Measurements from ENCODE around the gene ZNFX1.
A peak's percentile ranks its signal among the peaks of the same experiment; 100 is the strongest.
"Not testable (repeated sequence)": the region's sequence is repeated elsewhere in the genome, so short reads cannot be mapped to it uniquely, and the experiment has no call there.

The ZNFX1 gene

GRCh38 chr20:49314052-49314451, 36.2 kb upstream of the ZNFX1 start:
- not testable (repeated sequence) for H3K36me3 ChIP-seq (ENCODE audit: insufficient read depth, low read length); H3K4me3 ChIP-seq (ENCODE audit: low read length); H3K9ac ChIP-seq (ENCODE audit: low read depth, low read length); H3K27ac ChIP-seq (ENCODE audit: low read depth, low read length); H3K9me3 ChIP-seq (ENCODE audit: insufficient read depth, low read depth, low read length); H3K4me1 ChIP-seq (ENCODE audit: insufficient read depth, low read length)
- 92% methylated on average over 2 of the region's 2 CpGs for WGBS
- H3K27me3 ChIP-seq (ENCODE audit: insufficient read depth, low read length) = peaks cover 48% of the 10 kb centered on the region

DNA sequence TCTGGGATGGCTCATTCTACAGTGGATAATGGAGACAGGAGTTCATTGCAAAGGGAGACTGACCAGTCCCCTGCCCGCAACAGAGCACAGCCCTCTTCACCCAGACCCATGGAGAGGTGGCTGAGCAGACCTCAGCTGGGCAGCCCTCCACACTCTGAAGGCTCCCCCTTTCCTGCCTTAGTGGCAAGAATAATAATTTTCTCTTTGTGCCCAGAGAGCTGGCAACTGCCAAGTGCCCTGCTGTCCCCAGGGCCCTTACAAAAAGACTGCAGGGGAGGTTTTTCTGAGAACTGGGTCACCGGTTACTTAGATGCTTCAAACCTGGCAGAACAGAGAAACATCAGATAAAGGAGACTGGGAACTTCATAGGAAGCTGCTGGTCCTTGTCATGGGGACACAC, 35.4 kb upstream of the ZNFX1 start:
- 90% methylated on average over 2 of the region's 2 CpGs for WGBS
- Histone ChIP-seq H3K9ac (ENCODE audit: low read depth, low read length) (no peak overlapping the region), H3K4me3 (ENCODE audit: low read length) (no peak overlapping the region), H3K27me3 (ENCODE audit: insufficient read depth, low read length) (peaks cover 41% of the 10 kb centered on the region), H3K4me1 (ENCODE audit: insufficient read depth, low read length) (no peaks in the 10 kb centered on the region), H3K36me3 (ENCODE audit: insufficient read depth, low read length) (no peaks in the 10 kb centered on the region), H3K9me3 (ENCODE audit: insufficient read depth, low read depth, low read length) (no peaks in the 10 kb centered on the region), H3K27ac (ENCODE audit: low read depth, low read length) (no peak overlapping the region)

- Histone ChIP-seq H3K4me3 (ENCODE audit: low read length) (no peak overlapping the region), H3K27me3 (ENCODE audit: insufficient read depth, low read length) (peaks cover 34% of the 10 kb centered on the region), H3K9ac (ENCODE audit: low read depth, low read length) (no peak overlapping the region), H3K27ac (ENCODE audit: low read depth, low read length) (no peak overlapping the region), H3K4me1 (ENCODE audit: insufficient read depth, low read length) (no peaks in the 10 kb centered on the region), H3K36me3 (ENCODE audit: insufficient read depth, low read length) (no peaks in the 10 kb centered on the region), H3K9me3 (ENCODE audit: insufficient read depth, low read depth, low read length) (no peaks in the 10 kb centered on the region)
- WGBS = 94% methylated on average over 4 of the region's 4 CpGs
Measured at GRCh38 chr20:49312661-49313060, 34.8 kb upstream of the ZNFX1 start.

DNA sequence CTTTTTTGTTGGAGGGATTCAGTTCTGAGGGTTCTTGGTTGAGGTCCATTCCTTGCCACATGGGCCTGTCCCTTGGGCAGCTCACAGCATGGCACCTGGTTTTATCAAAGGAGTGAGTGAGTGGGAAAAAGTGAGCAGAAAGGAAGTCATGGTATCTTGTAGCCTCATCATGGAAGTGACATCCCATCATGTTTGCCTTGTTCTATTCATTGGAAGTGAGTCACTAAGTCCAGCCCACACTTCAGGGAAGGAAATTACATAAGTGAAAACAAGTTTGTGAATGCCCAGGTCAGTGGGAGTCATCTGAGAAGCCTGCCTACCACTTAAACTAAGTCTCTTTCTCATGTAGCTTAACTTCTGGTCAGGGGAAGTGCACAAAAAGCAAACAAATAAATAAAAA, 32.8 kb upstream of the ZNFX1 start:
- Histone ChIP-seq H3K27me3 (ENCODE audit: insufficient read depth, low read length) (peaks cover 15% of the 10 kb centered on the region), H3K4me1 (ENCODE audit: insufficient read depth, low read length) (no peaks in the 10 kb centered on the region), H3K9ac (ENCODE audit: low read depth, low read length) (no peak overlapping the region), H3K36me3 (ENCODE audit: insufficient read depth, low read length) (no peaks in the 10 kb centered on the region), H3K27ac (ENCODE audit: low read depth, low read length) (no peak overlapping the region), H3K4me3 (ENCODE audit: low read length) (no peak overlapping the region), H3K9me3 (ENCODE audit: insufficient read depth, low read depth, low read length) (no peaks in the 10 kb centered on the region)

DNA sequence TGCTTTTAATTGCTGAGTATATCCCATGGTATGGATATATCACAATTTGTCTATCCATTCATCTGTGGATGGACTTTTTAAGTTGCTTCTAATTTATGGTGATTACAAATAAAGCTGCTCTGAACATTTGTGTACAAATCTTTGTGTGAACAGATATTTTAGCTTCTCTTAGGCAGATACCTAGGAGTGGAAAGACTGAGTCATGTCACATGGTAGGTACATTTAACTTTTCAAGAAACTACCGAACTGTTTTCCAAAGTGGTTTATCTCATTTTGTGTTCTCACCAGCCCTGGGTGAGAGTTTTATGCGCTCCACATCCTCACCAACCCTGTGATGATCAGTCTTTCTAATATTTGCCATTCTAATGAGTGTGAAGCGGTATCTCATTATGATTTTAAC, 31.0 kb upstream of the ZNFX1 start:
- Histone ChIP-seq H3K4me3 (ENCODE audit: low read length) (no peak overlapping the region), H3K9me3 (ENCODE audit: insufficient read depth, low read depth, low read length) (no peaks in the 10 kb centered on the region), H3K36me3 (ENCODE audit: insufficient read depth, low read length) (no peaks in the 10 kb centered on the region), H3K9ac (ENCODE audit: low read depth, low read length) (no peak overlapping the region), H3K4me1 (ENCODE audit: insufficient read depth, low read length) (no peaks in the 10 kb centered on the region), H3K27ac (ENCODE audit: low read depth, low read length) (no peak overlapping the region), H3K27me3 (ENCODE audit: insufficient read depth, low read length) (peaks cover 6% of the 10 kb centered on the region)
- WGBS = 96% methylated on average over 3 of the region's 3 CpGs

- Histone ChIP-seq H3K9me3 (ENCODE audit: insufficient read depth, low read depth, low read length) (no peaks in the 10 kb centered on the region), H3K4me1 (ENCODE audit: insufficient read depth, low read length) (no peaks in the 10 kb centered on the region), H3K27ac (ENCODE audit: low read depth, low read length) (no peak overlapping the region), H3K27me3 (ENCODE audit: insufficient read depth, low read length) (no peaks in the 10 kb centered on the region; the same call in 1 of the 2 replicates), H3K4me3 (ENCODE audit: low read length) (no peak overlapping the region), H3K9ac (ENCODE audit: low read depth, low read length) (no peak overlapping the region), H3K36me3 (ENCODE audit: insufficient read depth, low read length) (no peaks in the 10 kb centered on the region)
- WGBS = 86% methylated on average over 10 of the region's 10 CpGs
Measured at GRCh38 chr20:49306903-49307620, 29.2 kb upstream of the ZNFX1 start.

DNA sequence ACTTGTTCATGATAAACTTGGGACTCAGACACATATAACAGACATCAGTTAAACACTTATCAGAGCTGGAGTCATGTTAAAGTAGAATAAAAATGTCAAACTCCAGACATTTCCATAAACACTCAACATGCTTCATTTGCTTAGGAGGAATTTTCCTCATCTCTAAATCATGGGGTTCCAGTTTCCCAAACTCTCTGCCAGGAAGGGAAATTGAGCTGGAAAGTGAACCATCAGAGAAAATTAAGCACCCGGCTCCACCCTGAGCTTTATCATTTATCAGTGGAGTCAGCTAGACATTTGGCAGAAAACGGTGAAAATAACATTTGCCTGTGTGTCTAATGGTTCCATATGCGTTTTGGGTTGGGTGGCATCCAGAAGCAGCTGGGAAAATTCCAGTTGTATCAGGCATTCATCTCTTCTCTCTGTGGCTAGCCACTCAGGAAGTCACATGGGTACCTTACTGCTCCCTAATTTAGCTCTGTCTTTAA, 25.3 kb upstream of the ZNFX1 start:
- H3K9ac ChIP-seq (ENCODE audit: low read depth, low read length) = no peak overlapping the region
- WGBS = 95% methylated on average over 3 of the region's 3 CpGs
- H3K4me3 ChIP-seq (ENCODE audit: low read length) = no peak overlapping the region
- no peak overlapping the region for H3K27ac ChIP-seq (ENCODE audit: low read depth, low read length)
- no peaks in the 10 kb centered on the region for H3K4me1 ChIP-seq (ENCODE audit: insufficient read depth, low read length)
- H3K36me3 ChIP-seq (ENCODE audit: insufficient read depth, low read length) = no peaks in the 10 kb centered on the region
- no peaks in the 10 kb centered on the region for H3K27me3 ChIP-seq (ENCODE audit: insufficient read depth, low read length)
- H3K9me3 ChIP-seq (ENCODE audit: insufficient read depth, low read depth, low read length) = no peaks in the 10 kb centered on the region

DNA sequence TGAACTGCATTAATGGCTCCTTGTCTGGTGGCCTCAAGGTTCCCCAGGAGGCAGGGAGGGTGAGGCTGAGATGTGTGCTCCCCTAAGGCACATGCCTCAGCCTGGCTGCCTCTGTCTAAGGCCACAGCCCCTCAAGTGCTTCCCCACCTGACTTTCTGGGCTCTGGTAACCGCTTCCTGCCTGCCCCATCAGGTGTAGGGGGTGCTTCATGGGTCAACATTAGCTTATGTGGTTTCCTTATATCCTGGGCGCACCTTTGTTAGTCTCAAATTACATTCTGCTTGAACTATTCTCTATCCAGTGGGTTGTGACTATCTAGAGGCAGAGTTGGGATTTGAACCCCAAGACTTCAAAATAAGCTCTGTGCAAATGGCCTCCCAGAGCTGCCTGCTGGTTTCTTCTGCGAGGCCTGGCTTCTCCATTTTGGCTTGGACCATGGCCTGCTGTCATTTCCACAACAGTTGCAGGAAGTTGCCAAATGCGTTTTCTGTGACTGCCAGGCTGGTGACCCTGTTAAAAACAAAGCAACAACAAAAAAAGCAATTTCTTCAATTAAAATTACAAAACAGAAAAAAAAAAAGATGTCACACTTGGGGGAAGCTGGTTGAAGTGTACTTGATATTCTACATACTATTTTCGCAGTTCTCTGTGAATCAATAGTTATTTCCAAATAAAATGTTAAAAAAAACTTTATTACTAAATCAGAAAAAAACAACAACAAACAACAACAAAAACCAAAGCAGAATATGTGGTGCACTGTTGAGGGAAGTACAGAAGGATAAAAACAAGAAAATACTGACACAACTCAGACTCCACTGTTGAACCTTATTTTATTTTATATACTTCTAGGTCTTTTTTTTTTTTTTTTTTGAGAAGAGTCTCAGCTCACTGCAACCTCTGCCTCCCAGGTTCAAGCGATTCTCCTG, 20.0 kb upstream of the ZNFX1 start:
- H3K4me1 ChIP-seq (ENCODE audit: insufficient read depth, low read length) = peaks cover 13% of the 10 kb centered on the region; the same call in 1 of the 2 replicates
- WGBS = 84% methylated on average over 4 of the region's 6 CpGs
- 0 out of 2 replicates have a peak overlapping the region, but pooled peaks have one; percentile 23 for H3K27ac ChIP-seq (ENCODE audit: low read depth, low read length)
- H3K9ac ChIP-seq (ENCODE audit: low read depth, low read length) = peak overlapping the region; percentile 52
- H3K4me3 ChIP-seq (ENCODE audit: low read length) = no peak overlapping the region
- H3K27me3 ChIP-seq (ENCODE audit: insufficient read depth, low read length) = no peaks in the 10 kb centered on the region
- 0 out of 2 replicates have a peak, but pooled peaks cover 3% of the 10 kb centered on the region for H3K36me3 ChIP-seq (ENCODE audit: insufficient read depth, low read length)
- H3K9me3 ChIP-seq (ENCODE audit: insufficient read depth, low read depth, low read length) = no peaks in the 10 kb centered on the region

- H3K4me3 ChIP-seq (ENCODE audit: low read length) = 0 out of 2 replicates have a peak overlapping the region, but pooled peaks have one; percentile 9
- H3K9me3 ChIP-seq (ENCODE audit: insufficient read depth, low read depth, low read length); H3K9ac ChIP-seq (ENCODE audit: low read depth, low read length); H3K27me3 ChIP-seq (ENCODE audit: insufficient read depth, low read length): not testable (repeated sequence)
- peaks cover 13% of the 10 kb centered on the region; the same call in 1 of the 2 replicates for H3K4me1 ChIP-seq (ENCODE audit: insufficient read depth, low read length)
- 30% methylated on average over 14 of the region's 16 CpGs for whole genome bisulfite sequencing
- peaks cover 27% of the 10 kb centered on the region for H3K36me3 ChIP-seq (ENCODE audit: insufficient read depth, low read length)
- H3K27ac ChIP-seq (ENCODE audit: low read depth, low read length) = peak overlapping the region; percentile 66; the same call in 1 of the 2 replicates
Measured at GRCh38 chr20:49294002-49294654, 16.3 kb upstream of the ZNFX1 start.

DNA sequence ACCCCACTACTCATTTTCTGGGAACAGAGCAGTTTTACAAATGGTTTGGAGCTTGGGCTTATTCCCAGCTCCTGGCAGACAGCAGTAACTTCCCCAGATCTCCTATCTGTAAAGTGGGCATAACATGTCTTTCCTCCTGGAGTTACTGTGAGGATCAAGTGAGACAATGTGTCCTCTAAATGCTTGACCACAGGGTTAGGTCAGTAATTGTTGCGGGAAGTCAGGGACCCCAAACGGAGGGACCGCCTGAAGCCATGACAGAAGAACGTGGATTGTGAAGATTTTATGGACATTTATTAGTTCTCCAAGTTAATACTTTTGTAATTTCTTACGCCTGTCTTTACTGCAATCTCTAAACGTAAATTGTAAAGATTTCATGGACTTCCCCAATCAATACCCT, 15.3 kb upstream of the ZNFX1 start:
- Histone ChIP-seq H3K27ac (ENCODE audit: low read depth, low read length) (peak overlapping the region; percentile 58; the same call in 1 of the 2 replicates), H3K27me3 (ENCODE audit: insufficient read depth, low read length) (no peaks in the 10 kb centered on the region), H3K4me1 (ENCODE audit: insufficient read depth, low read length) (peaks cover 13% of the 10 kb centered on the region; the same call in 1 of the 2 replicates), H3K4me3 (ENCODE audit: low read length) (no peak overlapping the region), H3K9me3 (ENCODE audit: insufficient read depth, low read depth, low read length) (no peaks in the 10 kb centered on the region), H3K9ac (ENCODE audit: low read depth, low read length) (no peak overlapping the region), H3K36me3 (ENCODE audit: insufficient read depth, low read length) (peaks cover 37% of the 10 kb centered on the region)
- WGBS = 77% methylated on average over 6 of the region's 6 CpGs

- H3K9ac ChIP-seq (ENCODE audit: low read depth, low read length) = no peak overlapping the region
- H3K27me3 ChIP-seq (ENCODE audit: insufficient read depth, low read length) = no peaks in the 10 kb centered on the region
- H3K27ac ChIP-seq (ENCODE audit: low read depth, low read length) = peak overlapping the region; percentile 22; the same call in 1 of the 2 replicates
- H3K9me3 ChIP-seq (ENCODE audit: insufficient read depth, low read depth, low read length) = no peaks in the 10 kb centered on the region
- peaks cover 49% of the 10 kb centered on the region for H3K36me3 ChIP-seq (ENCODE audit: insufficient read depth, low read length)
- 60% methylated on average over 3 of the region's 3 CpGs for WGBS
- H3K4me1 ChIP-seq (ENCODE audit: insufficient read depth, low read length) = peaks cover 7% of the 10 kb centered on the region
- H3K4me3 ChIP-seq (ENCODE audit: low read length) = no peak overlapping the region
Measured at GRCh38 chr20:49292010-49292409, 14.2 kb upstream of the ZNFX1 start.

Data from HUES64 (cell line).